ENCODE results near the gene SLAMF9. TPM values are rescaled to one million over a fixed set of nuclear protein-coding genes. Genes with fewer than 3 reads are reported as not detected.

Gene SLAMF9
- polyA plus RNA-seq, 2 of the 4 experiments (the other 2 are of a cell fraction): 0.22 to 0.25 TPM

- H3K4me3 ChIP-seq: no peak overlapping the region
- CTCF ChIA-PET: interaction anchor here (1.0 to 12.9 kb wide), 6 partner anchors 7 to 755 kb away, joined by 3 to 124 read pairs (median 8); partner anchors contain the start of gene IGSF9
- POLR2A ChIA-PET: no interaction called here
- no peak overlapping the region for H3K4me2 ChIP-seq
- peaks cover 5% of the 10 kb centered on the region; the same call in 1 of the 3 replicates for H3K4me1 ChIP-seq
- DNase-seq (ENCODE audit: low read depth in 1 of 2, low spot score in 1 of 2) (no peak), ATAC-seq (no peak), FAIRE-seq (no peak)
- WGBS (ENCODE audit: missing lambda C conversion rate): 59% methylated on average over 5 of the region's 5 CpGs
- no peaks in the 10 kb centered on the region for H3K9me3 ChIP-seq
- H3K27ac ChIP-seq: no peak overlapping the region
- TF ChIP-seq FOSB (CRISPR knock-in tag; IDR thresholded peaks at IDR 0.05) (no peak), ZNF302 (CRISPR knock-in tag; IDR thresholded peaks at IDR 0.05) (no peak), PBX3 (IDR thresholded peaks at IDR 0.05) (no peak), HOXB13 (CRISPR knock-in tag; IDR thresholded peaks at IDR 0.05; ENCODE audit: low read depth) (no peak), NPAS2 (CRISPR knock-in tag; IDR thresholded peaks at IDR 0.05; ENCODE audit: borderline replicate concordance) (no peak), HEYL (CRISPR knock-in tag; IDR thresholded peaks at IDR 0.05) (no peak)
Measured at GRCh38 chr1:159952932-159953331, 1.1 kb downstream of the SLAMF9 start.

GRCh38 chr1:159951551-159951950, 2.5 kb downstream of the SLAMF9 start:
- ChIA-PET CTCF (interaction anchor here (1.1 to 12.9 kb wide), 5 partner anchors 15 to 753 kb away, joined by 3 to 124 read pairs (median 4); no protein-coding TSS in a partner anchor), POLR2A (no interaction called here)
- FAIRE-seq: no peak
- H3K9me3 ChIP-seq: no peaks in the 10 kb centered on the region
- ATAC-seq: no peak
- no peak for DNase-seq (ENCODE audit: low read depth in 1 of 2, low spot score in 1 of 2)
- H3K4me2 ChIP-seq: no peak overlapping the region
- TF ChIP-seq CBX2 (IDR thresholded peaks at IDR 0.05; ENCODE audit: borderline replicate concordance, low read depth) (no peak), CTCF (IDR thresholded peaks at IDR 0.05) (no peak), RARB (CRISPR knock-in tag; IDR thresholded peaks at IDR 0.05) (no peak), SREBF2 (IDR thresholded peaks at IDR 0.05) (no peak), EHF (CRISPR knock-in tag; IDR thresholded peaks at IDR 0.05) (no peak), CBX8 (IDR thresholded peaks at IDR 0.05) (no peak), NR3C1 (IDR thresholded peaks at IDR 0.05) (no peak), NFE2L2 (conservative IDR thresholded peaks at IDR 0.05; ENCODE audit: low read length) (no peak), HEYL (CRISPR knock-in tag; IDR thresholded peaks at IDR 0.05) (no peak), RAD21 (conservative IDR thresholded peaks at IDR 0.05 in 1 of 2, IDR thresholded peaks at IDR 0.05 in 1 of 2) (no peak), JUN (IDR thresholded peaks at IDR 0.05) (no peak)
- H3K4me1 ChIP-seq: peaks cover 5% of the 10 kb centered on the region; the same call in 1 of the 3 replicates
- no peak overlapping the region for H3K27ac ChIP-seq
- no peak overlapping the region for H3K4me3 ChIP-seq
- 4% methylated on average over 1 of the region's 1 CpG for WGBS (ENCODE audit: missing lambda C conversion rate)

- H3K27ac ChIP-seq: no peak overlapping the region
- DNase-seq (ENCODE audit: low read depth in 1 of 2, low spot score in 1 of 2) (no peak), FAIRE-seq (no peak), ATAC-seq (no peak)
- ChIA-PET CTCF (interaction anchor here (1.1 to 12.9 kb wide), 2 partner anchors 36 to 54 kb away, joined by 4 to 124 read pairs; no protein-coding TSS in a partner anchor), POLR2A (no interaction called here)
- no peak overlapping the region for H3K4me3 ChIP-seq
- TF ChIP-seq JUN (IDR thresholded peaks at IDR 0.05) (no peak), GATA3 (IDR thresholded peaks at IDR 0.05; ENCODE audit: borderline replicate concordance) (no peak), MAFK (IDR thresholded peaks at IDR 0.05; ENCODE audit: partially characterized antibody) (no peak), TFCP2L1 (CRISPR knock-in tag; IDR thresholded peaks at IDR 0.05) (no peak), RCOR1 (IDR thresholded peaks at IDR 0.05; ENCODE audit: low read depth, low read length) (no peak), NR3C1 (IDR thresholded peaks at IDR 0.05) (no peak), CBX8 (IDR thresholded peaks at IDR 0.05) (no peak), TP53 (CRISPR knock-in tag; IDR thresholded peaks at IDR 0.05) (no peak), USF2 (IDR thresholded peaks at IDR 0.05) (no peak)
- no peak overlapping the region for H3K4me2 ChIP-seq
- no peaks in the 10 kb centered on the region for H3K9me3 ChIP-seq
- WGBS (ENCODE audit: missing lambda C conversion rate): 8% methylated on average over 2 of the region's 2 CpGs
- peaks cover 5% of the 10 kb centered on the region; the same call in 1 of the 3 replicates for H3K4me1 ChIP-seq
Measured at GRCh38 chr1:159951016-159951415, 3.0 kb downstream of the SLAMF9 start.

All from A549 (cell line).